GM23338 (cell line): ENCODE data around the gene CDYL.

Experiments
- CREB1 ChIP-seq: fragments of 250-450 bp; sonication (Bioruptor Pico); IDR thresholded peaks from 2 replicates; pipeline ENCODE4 v1.5.0; 2020; ENCODE audit warnings: low read depth, mild to moderate bottlenecking, moderate library complexity
- EZH2phosphoT487 ChIP-seq: fragments of 200-600 bp; sonication (generic); IDR thresholded peaks from one replicate; pipeline ENCODE4 v1.8.1; 2018; ENCODE audit warnings: antibody characterized with exemption; ENCODE audit not compliant: unreplicated experiment
- POLR2AphosphoS5 ChIP-seq: IDR thresholded peaks from 2 replicates; pipeline ENCODE4 v1.6.1; 2016; ENCODE audit warnings: antibody characterized with exemption, low read depth
- REST ChIP-seq: IDR thresholded peaks from one replicate; pipeline ENCODE4 v1.6.1; 2018; ENCODE audit warnings: antibody characterized with exemption; ENCODE audit not compliant: unreplicated experiment
- TF ChIP-seq, protein P1 (sequence below), 2 experiments: fragments of 200-600 bp in 1 of 2; sonication (generic) in 1 of 2; conservative IDR thresholded peaks; 2 replicates each; pipeline versions ENCODE4 v1.5.1 to v1.6.1; 2016 to 2017; ENCODE audit warnings: antibody characterized with exemption in 2 of 2, low read depth in 2 of 2, mild to moderate bottlenecking in 2 of 2, moderate library complexity in 1 of 2

- TF ChIP-seq CREB1 (CRISPR knock-in tag) (no peak), POLR2AphosphoS5 (no peak), REST (no peak), EZH2phosphoT487 (no peak)
- TF ChIP-seq, protein P1, sequence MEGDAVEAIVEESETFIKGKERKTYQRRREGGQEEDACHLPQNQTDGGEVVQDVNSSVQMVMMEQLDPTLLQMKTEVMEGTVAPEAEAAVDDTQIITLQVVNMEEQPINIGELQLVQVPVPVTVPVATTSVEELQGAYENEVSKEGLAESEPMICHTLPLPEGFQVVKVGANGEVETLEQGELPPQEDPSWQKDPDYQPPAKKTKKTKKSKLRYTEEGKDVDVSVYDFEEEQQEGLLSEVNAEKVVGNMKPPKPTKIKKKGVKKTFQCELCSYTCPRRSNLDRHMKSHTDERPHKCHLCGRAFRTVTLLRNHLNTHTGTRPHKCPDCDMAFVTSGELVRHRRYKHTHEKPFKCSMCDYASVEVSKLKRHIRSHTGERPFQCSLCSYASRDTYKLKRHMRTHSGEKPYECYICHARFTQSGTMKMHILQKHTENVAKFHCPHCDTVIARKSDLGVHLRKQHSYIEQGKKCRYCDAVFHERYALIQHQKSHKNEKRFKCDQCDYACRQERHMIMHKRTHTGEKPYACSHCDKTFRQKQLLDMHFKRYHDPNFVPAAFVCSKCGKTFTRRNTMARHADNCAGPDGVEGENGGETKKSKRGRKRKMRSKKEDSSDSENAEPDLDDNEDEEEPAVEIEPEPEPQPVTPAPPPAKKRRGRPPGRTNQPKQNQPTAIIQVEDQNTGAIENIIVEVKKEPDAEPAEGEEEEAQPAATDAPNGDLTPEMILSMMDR (conservative IDR thresholded peaks at IDR 0.05; ENCODE audit: low read depth in 2 of 2), result no peak
These were observed 223.4 kb downstream of the CDYL start for GRCh38 chr6:4999586-4999985.
